PFSK-1 (cell line): ENCODE measurements around the gene METTL2A.

ENCODE experiments used
- POLR2AphosphoS5 ChIP-seq: IDR thresholded peaks from 2 replicates; pipeline ENCODE4 v1.6.1; 2012; ENCODE audit warnings: low read depth, mild to moderate bottlenecking, control low read depth, low read length, moderate library complexity
- SIN3A ChIP-seq: IDR thresholded peaks from 2 replicates; pipeline ENCODE4 v1.6.1; 2012; ENCODE audit warnings: mild to moderate bottlenecking, low read length, moderate library complexity, borderline replicate concordance; ENCODE audit not compliant: insufficient read depth
- TAF1 ChIP-seq: IDR thresholded peaks from 2 replicates; pipeline ENCODE4 v1.6.1; 2012; ENCODE audit warnings: low read length, control low read depth, borderline replicate concordance; ENCODE audit not compliant: insufficient read depth

DNA sequence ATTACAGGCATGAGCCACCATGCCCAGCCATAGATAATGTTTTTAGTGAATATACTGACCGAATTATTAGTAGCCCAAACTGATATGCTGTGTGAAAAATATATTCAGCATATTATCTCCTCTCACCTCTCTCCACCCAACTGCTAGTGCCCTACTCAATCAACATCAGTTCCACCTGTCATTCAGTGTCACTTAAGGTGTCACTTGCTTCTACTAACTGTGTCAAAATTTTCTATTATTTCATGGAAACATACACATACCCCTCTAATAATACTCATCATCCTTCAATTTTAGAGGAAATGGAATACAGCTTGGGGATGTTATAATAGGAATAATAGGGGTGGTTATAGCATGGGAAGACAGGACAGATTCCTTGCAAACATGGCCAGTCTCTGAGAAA lies 30.8 kb upstream of the METTL2A start:
- TF ChIP-seq TAF1, result no peak
- no peak for TF ChIP-seq POLR2AphosphoS5
- no peak for TF ChIP-seq SIN3A
